DND-41 (cell line): ENCODE measurements around the gene MYRIP.

Experiments
- ATAC-seq: fragments of 200-7000 bp; cut with Tn5 transposase; 3 replicates; pipeline ENCODE4 v1.9.1; 2021; ENCODE audit warnings: low read depth; ENCODE audit not compliant: insufficient read depth
- DNase-seq: peaks from one replicate; pipeline ENCODE4 v3.0.0-alpha.2; 2020
- H2AFZ ChIP-seq: 2 replicates; pipeline ENCODE4 v1.6.0; 2012; ENCODE audit warnings: low read depth, low read length
- H3K27ac ChIP-seq: 2 replicates; pipeline ENCODE4 v1.5.1; 2012; ENCODE audit warnings: low read length, inconsistent platforms
- H3K27me3 ChIP-seq: fragments of 200-600 bp; sonication (generic); 2 replicates; pipeline ENCODE4 v1.6.0; 2012; ENCODE audit warnings: low read length, mild to moderate bottlenecking, inconsistent platforms; ENCODE audit not compliant: insufficient read depth, poor library complexity
- H3K36me3 ChIP-seq: 2 replicates; pipeline ENCODE4 v1.5.1; 2012; ENCODE audit warnings: low read length, inconsistent platforms; ENCODE audit not compliant: insufficient read depth
- H3K4me1 ChIP-seq: 2 replicates; pipeline ENCODE4 v1.5.1; 2012; ENCODE audit warnings: mild to moderate bottlenecking, low read length; ENCODE audit not compliant: insufficient read depth
- H3K4me2 ChIP-seq: 2 replicates; pipeline ENCODE4 v1.6.0; 2012; ENCODE audit warnings: mild to moderate bottlenecking, moderate library complexity, low read length, inconsistent platforms; ENCODE audit not compliant: insufficient read depth
- H3K4me3 ChIP-seq, 2 experiments: fragments of 200-600 bp in 1 of 2; shearing (Covaris generic) in 1 of 2; 2 replicates each; pipeline ENCODE4 v1.5.1; 2012 to 2016; ENCODE audit warnings: inconsistent platforms in 2 of 2, low read length in 2 of 2, mild to moderate bottlenecking in 2 of 2, low read depth in 1 of 2, moderate library complexity in 1 of 2
- H3K79me2 ChIP-seq: 2 replicates; pipeline ENCODE4 v1.6.0; 2012; ENCODE audit warnings: low read length, inconsistent platforms; ENCODE audit not compliant: insufficient read depth
- H3K9ac ChIP-seq: 2 replicates; pipeline ENCODE4 v1.6.0; 2012; ENCODE audit warnings: low read depth, mild to moderate bottlenecking, inconsistent platforms, low read length, moderate library complexity
- H3K9me3 ChIP-seq: 2 replicates; pipeline ENCODE4 v1.5.1; 2012; ENCODE audit warnings: low read length, moderate library complexity, mild to moderate bottlenecking, inconsistent platforms; ENCODE audit not compliant: insufficient read depth, severe bottlenecking
- H4K20me1 ChIP-seq: 2 replicates; pipeline ENCODE4 v1.6.0; 2012; ENCODE audit warnings: low read length; ENCODE audit not compliant: insufficient read depth
- CTCF ChIP-seq: IDR thresholded peaks from 2 replicates; pipeline ENCODE4 v1.5.1; 2012; ENCODE audit warnings: borderline replicate concordance, low read length, moderate library complexity, mild to moderate bottlenecking; ENCODE audit not compliant: poor library complexity, severe bottlenecking; ENCODE audit errors: extremely low read depth
- EZH2 ChIP-seq: IDR thresholded peaks from 3 replicates; pipeline ENCODE4 v1.6.1; 2012; ENCODE audit warnings: borderline replicate concordance, low read depth, mild to moderate bottlenecking, moderate library complexity, low read length, inconsistent platforms; ENCODE audit not compliant: severe bottlenecking

MYRIP gene

DNA sequence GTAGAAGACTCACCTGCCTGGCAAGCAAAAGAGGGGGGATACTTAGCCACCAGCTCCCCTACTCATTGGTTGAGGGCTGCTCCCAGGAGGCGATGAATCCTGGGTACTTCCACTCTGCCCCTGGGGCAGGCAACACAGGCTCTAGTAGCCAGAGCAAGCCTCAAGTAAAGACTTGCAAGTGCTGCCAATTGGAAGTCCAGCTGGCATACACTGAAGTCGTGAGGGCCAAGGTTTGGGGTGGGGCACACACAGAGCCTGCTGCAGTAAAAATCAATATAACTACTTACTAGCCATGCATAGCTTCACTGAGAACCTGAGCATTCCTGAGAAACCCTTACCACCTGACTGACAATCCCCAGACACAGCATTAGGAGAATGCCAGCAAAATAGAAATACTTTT, 377.1 kb downstream of the MYRIP start:
- ATAC-seq, result no peak
- H2AFZ ChIP-seq, result no peak overlapping the region
- no peaks in the 10 kb centered on the region for H3K27me3 ChIP-seq
- no peak overlapping the region for H3K4me3 ChIP-seq
- no peak for DNase-seq
- H3K9me3 ChIP-seq, result no peaks in the 10 kb centered on the region
- no peak overlapping the region for H3K4me2 ChIP-seq
- no peaks in the 10 kb centered on the region for H3K4me1 ChIP-seq
- no peaks in the 10 kb centered on the region for H3K36me3 ChIP-seq
- TF ChIP-seq CTCF (no peak), EZH2 (no peak)
- H3K27ac ChIP-seq, result no peak overlapping the region
- no peaks in the 10 kb centered on the region for H3K79me2 ChIP-seq
- no peaks in the 10 kb centered on the region for H4K20me1 ChIP-seq
- no peak overlapping the region for H3K9ac ChIP-seq

DNA sequence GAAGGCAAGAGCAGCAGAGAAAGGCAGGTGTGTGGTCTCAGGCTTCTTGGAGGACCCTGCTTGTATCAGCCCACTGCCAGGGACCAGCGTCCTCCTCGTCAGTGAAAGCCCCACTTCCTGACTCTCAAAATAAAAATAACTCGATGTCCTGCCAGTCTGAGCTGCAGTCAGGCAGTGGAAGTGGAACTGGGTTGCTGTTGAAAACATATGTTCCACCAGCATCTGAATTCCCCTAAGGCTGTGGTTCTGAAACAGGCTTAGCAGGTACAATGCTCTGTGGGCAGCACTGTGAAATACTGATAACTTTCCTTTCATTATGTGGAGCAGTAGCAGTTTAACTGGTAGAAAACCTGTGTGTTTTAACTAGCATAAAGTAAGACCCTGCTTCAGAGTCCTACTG, 378.5 kb downstream of the MYRIP start:
- Histone ChIP-seq H4K20me1 (no peaks in the 10 kb centered on the region), H3K36me3 (no peaks in the 10 kb centered on the region), H3K4me1 (no peaks in the 10 kb centered on the region), H3K79me2 (no peaks in the 10 kb centered on the region), H3K4me2 (no peak overlapping the region), H2AFZ (no peak overlapping the region), H3K9ac (no peak overlapping the region), H3K4me3 (no peak overlapping the region), H3K27ac (no peak overlapping the region), H3K27me3 (no peaks in the 10 kb centered on the region), H3K9me3 (no peaks in the 10 kb centered on the region)
- DNase-seq (no peak), ATAC-seq (no peak)
- TF ChIP-seq EZH2 (no peak), CTCF (no peak)

DNA sequence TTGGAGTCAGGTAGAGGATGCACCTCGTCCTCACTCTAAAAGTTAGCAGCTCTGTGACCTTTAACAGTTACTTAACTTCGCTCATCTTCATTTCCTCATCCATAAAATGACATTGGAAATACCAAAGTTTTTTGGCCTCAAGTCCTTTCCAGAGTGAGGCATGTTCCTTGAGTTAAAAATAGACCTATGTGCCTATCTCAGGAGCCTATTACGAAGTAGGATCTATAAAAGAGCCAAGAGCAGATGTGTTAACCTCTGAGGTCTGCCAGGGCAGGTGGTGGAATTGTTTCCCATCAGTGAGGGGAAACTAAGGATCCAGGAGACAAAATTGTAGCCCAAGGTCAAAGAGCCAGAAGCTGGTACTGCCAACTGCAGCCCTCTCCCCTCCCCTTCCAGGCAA, 379.7 kb downstream of the MYRIP start:
- TF ChIP-seq EZH2 (no peak), CTCF (no peak)
- no peak overlapping the region for H2AFZ ChIP-seq
- H3K27me3 ChIP-seq, result no peaks in the 10 kb centered on the region

GRCh38 chr3:40190056-40190455, 380.6 kb downstream of the MYRIP start:
- Histone ChIP-seq H3K27ac (no peak overlapping the region), H2AFZ (no peak overlapping the region), H3K27me3 (no peaks in the 10 kb centered on the region), H3K4me2 (no peak overlapping the region), H3K4me3 (no peak overlapping the region), H4K20me1 (no peaks in the 10 kb centered on the region), H3K79me2 (no peaks in the 10 kb centered on the region), H3K9me3 (no peaks in the 10 kb centered on the region), H3K9ac (no peak overlapping the region), H3K36me3 (no peaks in the 10 kb centered on the region), H3K4me1 (no peaks in the 10 kb centered on the region)
- DNase-seq (no peak), ATAC-seq (no peak)
- TF ChIP-seq EZH2, result no peak
- no peak for TF ChIP-seq CTCF

More for the DNA sequence above, 379.7 kb downstream of the MYRIP start:
- H3K9ac ChIP-seq, result no peak overlapping the region
- H3K36me3 ChIP-seq, result no peaks in the 10 kb centered on the region
- no peaks in the 10 kb centered on the region for H4K20me1 ChIP-seq
- DNase-seq, result no peak
- no peaks in the 10 kb centered on the region for H3K79me2 ChIP-seq
- no peaks in the 10 kb centered on the region for H3K4me1 ChIP-seq
- no peak overlapping the region for H3K27ac ChIP-seq
- no peak overlapping the region for H3K4me3 ChIP-seq
- H3K9me3 ChIP-seq, result no peaks in the 10 kb centered on the region
- ATAC-seq, result no peak
- H3K4me2 ChIP-seq, result no peak overlapping the region
